ENCODE data around the gene RECQL.

RECQL gene, protein sequence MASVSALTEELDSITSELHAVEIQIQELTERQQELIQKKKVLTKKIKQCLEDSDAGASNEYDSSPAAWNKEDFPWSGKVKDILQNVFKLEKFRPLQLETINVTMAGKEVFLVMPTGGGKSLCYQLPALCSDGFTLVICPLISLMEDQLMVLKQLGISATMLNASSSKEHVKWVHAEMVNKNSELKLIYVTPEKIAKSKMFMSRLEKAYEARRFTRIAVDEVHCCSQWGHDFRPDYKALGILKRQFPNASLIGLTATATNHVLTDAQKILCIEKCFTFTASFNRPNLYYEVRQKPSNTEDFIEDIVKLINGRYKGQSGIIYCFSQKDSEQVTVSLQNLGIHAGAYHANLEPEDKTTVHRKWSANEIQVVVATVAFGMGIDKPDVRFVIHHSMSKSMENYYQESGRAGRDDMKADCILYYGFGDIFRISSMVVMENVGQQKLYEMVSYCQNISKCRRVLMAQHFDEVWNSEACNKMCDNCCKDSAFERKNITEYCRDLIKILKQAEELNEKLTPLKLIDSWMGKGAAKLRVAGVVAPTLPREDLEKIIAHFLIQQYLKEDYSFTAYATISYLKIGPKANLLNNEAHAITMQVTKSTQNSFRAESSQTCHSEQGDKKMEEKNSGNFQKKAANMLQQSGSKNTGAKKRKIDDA

DNA sequence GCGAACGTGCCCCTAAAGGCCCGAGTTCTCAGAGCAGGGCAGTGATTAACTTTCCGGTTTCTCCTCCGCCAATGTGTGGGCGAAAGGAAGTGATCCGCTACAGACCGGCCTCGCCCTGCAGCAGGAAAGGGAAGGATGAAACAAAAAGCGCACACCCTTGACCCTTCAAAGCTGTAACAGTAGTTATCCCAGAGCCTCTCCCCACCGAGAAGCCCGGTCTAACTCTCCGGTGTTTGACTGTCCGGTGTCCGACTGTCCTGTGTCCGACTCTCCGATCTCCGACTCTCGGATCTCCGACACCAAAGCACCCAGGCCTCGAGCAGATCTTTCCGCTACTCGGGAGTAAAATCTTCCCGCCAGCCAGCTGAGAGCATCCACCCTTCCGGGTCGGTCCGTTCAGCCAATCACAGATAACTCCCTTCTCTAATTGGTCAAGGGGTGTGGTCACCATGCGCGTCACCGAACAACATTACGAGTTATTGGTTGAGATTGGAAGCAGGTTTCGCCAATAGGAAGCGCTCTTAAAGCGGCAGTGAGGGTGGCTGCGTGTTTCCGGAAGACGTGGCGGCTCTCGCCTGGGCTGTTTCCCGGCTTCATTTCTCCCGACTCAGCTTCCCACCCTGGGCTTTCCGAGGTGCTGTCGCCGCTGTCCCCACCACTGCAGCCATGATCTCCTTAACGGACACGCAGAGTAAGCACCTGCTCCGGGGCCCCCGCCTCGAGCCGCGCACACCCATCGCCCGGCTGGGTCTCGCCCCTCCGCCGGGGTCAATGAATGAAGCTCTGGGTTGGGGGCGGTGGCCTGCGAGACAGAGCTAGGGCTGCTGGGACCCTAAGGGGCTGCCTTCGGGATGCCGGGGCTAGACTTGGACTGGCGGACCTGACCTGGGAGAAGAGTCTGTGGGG is at the start of gene RECQL, which contains the start of gene GOLT1B:
Gene RECQL (minus strand): TSS at position 378 of the 906 bp plus-strand sequence. CDS start 2,065 bp downstream, outside the sequence.
Gene GOLT1B (plus strand): TSS at position 532 of the 906 bp plus-strand sequence. CDS start 135 bp downstream, at position 667.
- peak; percentile 86 to 87 for DNase-seq (ENCODE audit: low read depth in 2 of 2)

DNA sequence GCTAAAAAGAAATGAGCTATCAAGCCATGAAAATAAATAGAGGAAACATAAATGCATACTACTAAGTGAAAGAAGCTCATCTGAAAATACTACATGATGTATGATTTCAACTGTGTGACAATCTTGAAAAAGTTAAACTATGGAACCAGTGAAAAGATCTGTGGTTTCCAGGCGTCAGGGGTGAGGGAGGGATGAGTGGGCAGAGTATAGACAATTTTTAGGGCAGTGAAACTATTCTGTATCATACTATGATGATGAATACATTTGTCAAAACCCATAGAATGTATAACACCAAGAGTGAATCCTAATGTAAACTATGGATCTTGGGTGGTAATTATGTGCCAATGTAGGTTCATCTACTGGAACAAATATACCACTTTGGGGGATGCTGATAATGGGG is 46.0 kb upstream of the RECQL start:
- peak in 1 of 2 donors; percentile 34 for DNase-seq (ENCODE audit: low read depth in 2 of 2)

GRCh38 chr12:21546716-21547115 is 45.3 kb upstream of the RECQL start:
- no peak for DNase-seq (ENCODE audit: low read depth in 2 of 2)

GRCh38 chr12:21545557-21545956 is 44.1 kb upstream of the RECQL start:
- no peak for DNase-seq (ENCODE audit: low read depth in 2 of 2)

GRCh38 chr12:21543151-21543550 is 41.7 kb upstream of the RECQL start:
- DNase-seq (ENCODE audit: low read depth in 2 of 2) = no peak

- DNase-seq (ENCODE audit: low read depth in 2 of 2) = no peak
Measured at GRCh38 chr12:21542403-21542802, 41.0 kb upstream of the RECQL start.

DNA sequence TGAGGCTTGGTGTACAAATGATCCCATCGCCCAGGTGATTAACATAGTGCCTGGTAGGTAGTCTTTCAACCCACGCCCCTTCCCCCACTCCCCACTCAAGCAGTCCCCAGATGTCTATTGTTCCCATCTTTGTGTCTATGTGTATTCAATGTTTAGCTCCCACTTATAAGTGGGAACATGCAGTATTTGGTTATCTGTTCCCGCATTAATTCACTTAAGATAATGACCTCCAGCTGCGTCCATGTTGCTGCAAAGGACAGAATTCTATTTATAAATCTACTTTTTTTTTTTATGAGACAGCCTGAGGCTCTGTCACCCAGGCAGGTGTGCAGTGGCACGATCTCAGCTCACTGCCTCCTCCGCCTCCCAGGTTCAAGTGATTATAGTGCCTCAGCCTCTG is 40.3 kb upstream of the RECQL start:
- no peak for DNase-seq (ENCODE audit: low read depth in 2 of 2)

GRCh38 chr12:21539797-21540196 is 38.4 kb upstream of the RECQL start:
- DNase-seq (ENCODE audit: low read depth in 2 of 2) = no peak

- no peak for DNase-seq (ENCODE audit: low read depth in 2 of 2)
Measured at GRCh38 chr12:21538061-21538653, 36.7 kb upstream of the RECQL start.

- no peak for DNase-seq (ENCODE audit: low read depth in 2 of 2)
Measured at GRCh38 chr12:21529456-21529855, 28.0 kb upstream of the RECQL start.

- DNase-seq (ENCODE audit: low read depth in 2 of 2) = no peak
Measured at GRCh38 chr12:21528953-21529352, 27.5 kb upstream of the RECQL start.

- DNase-seq (ENCODE audit: low read depth in 2 of 2) = peak; percentile 36 to 39
Measured at GRCh38 chr12:21527451-21528180, 26.2 kb upstream of the RECQL start.

DNA sequence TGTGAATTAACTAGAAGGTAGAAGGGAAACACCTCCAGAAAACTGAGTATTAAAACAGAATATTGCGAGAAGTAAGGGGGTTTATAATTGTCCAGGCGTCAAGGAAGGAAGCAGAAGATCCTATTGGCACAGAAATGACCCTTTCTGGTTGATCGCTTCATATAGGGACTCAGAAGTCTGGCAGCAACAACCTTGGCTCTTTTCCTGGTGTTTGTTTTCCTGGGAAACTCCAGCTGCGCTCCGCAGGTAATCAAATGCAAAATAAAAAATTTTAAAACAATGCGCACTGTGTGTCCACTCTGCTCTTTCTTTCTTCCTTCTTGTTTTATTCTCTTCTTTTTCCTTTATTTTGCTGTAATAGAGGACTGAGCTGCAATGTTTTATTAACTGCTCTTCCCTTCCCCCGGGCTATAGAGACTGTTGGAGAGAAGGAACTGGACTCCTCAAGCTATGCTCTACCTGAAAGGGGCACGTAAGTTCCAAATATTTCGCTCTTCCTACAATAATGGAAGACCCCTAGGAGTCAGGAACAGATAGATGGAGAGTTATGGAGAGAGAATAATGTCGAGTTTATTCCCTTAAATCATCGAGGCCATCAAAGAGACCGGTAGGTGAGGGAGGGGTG is 25.4 kb upstream of the RECQL start:
- DNase-seq (ENCODE audit: low read depth in 2 of 2) = no peak

- DNase-seq (ENCODE audit: low read depth in 2 of 2) = no peak
Measured at GRCh38 chr12:21526053-21526452, 24.6 kb upstream of the RECQL start, which contains the start of gene SPX. SPX (plus strand) TSS chr12:21526296; CDS start chr12:21526473, 177 bp downstream.

GRCh38 chr12:21523148-21523547 is 21.7 kb upstream of the RECQL start:
- DNase-seq (ENCODE audit: low read depth in 2 of 2) = no peak

- DNase-seq (ENCODE audit: low read depth in 2 of 2) = no peak
Measured at GRCh38 chr12:21521541-21521940, 20.1 kb upstream of the RECQL start.

- no peak for DNase-seq (ENCODE audit: low read depth in 2 of 2)
Measured at GRCh38 chr12:21518451-21518850, 17.0 kb upstream of the RECQL start.

- DNase-seq (ENCODE audit: low read depth in 2 of 2) = no peak
Measured at GRCh38 chr12:21516281-21516680, 14.8 kb upstream of the RECQL start.

- DNase-seq (ENCODE audit: low read depth in 2 of 2) = no peak
Measured at GRCh38 chr12:21509768-21510167, 8.3 kb upstream of the RECQL start.

DNA sequence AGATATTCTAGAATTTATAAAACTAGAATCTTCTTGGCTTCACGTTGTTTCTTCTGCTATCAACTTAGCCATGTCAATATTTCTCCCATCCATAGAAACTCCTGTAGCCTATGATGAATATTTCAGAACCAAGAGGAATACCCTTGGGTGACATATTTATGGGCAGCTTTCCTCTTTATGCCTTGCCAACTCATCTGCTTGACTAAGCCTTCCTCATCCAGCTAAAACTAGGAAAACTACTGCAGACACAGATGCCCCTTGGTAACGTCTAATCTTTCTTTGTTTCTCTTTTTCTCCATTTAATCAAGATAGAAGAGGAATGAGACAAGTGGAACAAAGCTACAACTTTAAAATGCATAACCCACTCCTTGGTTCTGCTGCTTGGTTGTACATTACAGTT is 6.4 kb upstream of the RECQL start:
- DNase-seq (ENCODE audit: low read depth in 2 of 2) = no peak
